ENCODE results near the gene FTO. TPM values are rescaled to one million over a fixed set of nuclear protein-coding genes. Genes with fewer than 3 reads are reported as not detected.

The FTO gene
- total RNA-seq, 2 donors from 2014 or later, result 44.0 to 51.5 TPM

GRCh38 chr16:54150861-54151260 lies 446.9 kb downstream of the FTO start:
- peaks cover 0 to 6% of the 10 kb centered on the region in 2 donors for H3K9me3 Mint-ChIP-seq
- no peak overlapping the region for H3K27ac Mint-ChIP-seq
- H3K4me1 Mint-ChIP-seq (ENCODE audit: low read depth), result no peaks in the 10 kb centered on the region
- no peak overlapping the region for H3K4me3 Mint-ChIP-seq
- H3K36me3 Mint-ChIP-seq (ENCODE audit: insufficient read depth in 2 of 2), result peaks cover 0 to 2% of the 10 kb centered on the region in 2 donors
- peaks cover 4% of the 10 kb centered on the region for H3K27me3 Mint-ChIP-seq (ENCODE audit: low read depth)
- ATAC-seq (replicated peaks in 1 of 2), result no peak
- DNase-seq, result no peak

- Mint-ChIP-seq H3K4me3 (no peak overlapping the region), H3K27me3 (ENCODE audit: low read depth) (peaks cover 4% of the 10 kb centered on the region), H3K9me3 (peaks cover 0 to 10% of the 10 kb centered on the region in 2 donors), H3K27ac (no peak overlapping the region), H3K4me1 (ENCODE audit: low read depth) (no peaks in the 10 kb centered on the region), H3K36me3 (ENCODE audit: insufficient read depth in 2 of 2) (peaks cover 3% of the 10 kb centered on the region in 2 donors)
- DNase-seq, result no peak
- no peak for ATAC-seq (replicated peaks in 1 of 2)
Measured at GRCh38 chr16:54152362-54153239, 448.6 kb downstream of the FTO start.

GRCh38 chr16:54153240-54153934 lies 449.4 kb downstream of the FTO start:
- Mint-ChIP-seq H3K4me3 (no peak overlapping the region), H3K27me3 (ENCODE audit: low read depth) (peaks cover 4% of the 10 kb centered on the region), H3K27ac (no peak overlapping the region), H3K36me3 (ENCODE audit: insufficient read depth in 2 of 2) (peaks cover 3% of the 10 kb centered on the region in 2 donors), H3K4me1 (ENCODE audit: low read depth) (no peaks in the 10 kb centered on the region), H3K9me3 (peaks cover 0 to 10% of the 10 kb centered on the region in 2 donors)
- ATAC-seq (replicated peaks in 1 of 2) (no peak), DNase-seq (no peak)

GRCh38 chr16:54156349-54156748 lies 452.4 kb downstream of the FTO start:
- peaks cover 3 to 5% of the 10 kb centered on the region in 2 donors for H3K36me3 Mint-ChIP-seq (ENCODE audit: insufficient read depth in 2 of 2)
- H3K27me3 Mint-ChIP-seq (ENCODE audit: low read depth), result no peaks in the 10 kb centered on the region
- DNase-seq, result no peak
- H3K4me3 Mint-ChIP-seq, result no peak overlapping the region
- no peak for ATAC-seq (replicated peaks in 1 of 2)
- peaks cover 4 to 10% of the 10 kb centered on the region in 2 donors for H3K9me3 Mint-ChIP-seq
- H3K4me1 Mint-ChIP-seq (ENCODE audit: low read depth), result no peaks in the 10 kb centered on the region
- H3K27ac Mint-ChIP-seq, result no peak overlapping the region

- DNase-seq (no peak), ATAC-seq (replicated peaks in 1 of 2) (no peak)
- H3K4me1 Mint-ChIP-seq (ENCODE audit: low read depth), result no peaks in the 10 kb centered on the region
- H3K36me3 Mint-ChIP-seq (ENCODE audit: insufficient read depth in 2 of 2), result peaks cover 3 to 5% of the 10 kb centered on the region in 2 donors
- no peak overlapping the region for H3K4me3 Mint-ChIP-seq
- H3K27ac Mint-ChIP-seq, result no peak overlapping the region
- H3K27me3 Mint-ChIP-seq (ENCODE audit: low read depth), result no peaks in the 10 kb centered on the region
- H3K9me3 Mint-ChIP-seq, result peaks cover 4 to 10% of the 10 kb centered on the region in 2 donors
Measured at GRCh38 chr16:54158986-54159385, 455.0 kb downstream of the FTO start.

- Mint-ChIP-seq H3K36me3 (ENCODE audit: insufficient read depth in 2 of 2) (peaks cover 3 to 5% of the 10 kb centered on the region in 2 donors), H3K4me3 (no peak overlapping the region), H3K4me1 (ENCODE audit: low read depth) (no peaks in the 10 kb centered on the region), H3K9me3 (peaks cover 4 to 10% of the 10 kb centered on the region in 2 donors), H3K27ac (no peak overlapping the region), H3K27me3 (ENCODE audit: low read depth) (no peaks in the 10 kb centered on the region)
- ATAC-seq (replicated peaks in 1 of 2) (no peak), DNase-seq (no peak)
Measured at GRCh38 chr16:54159490-54160080, 455.6 kb downstream of the FTO start.

GRCh38 chr16:54160252-54160860 lies 456.4 kb downstream of the FTO start:
- Mint-ChIP-seq H3K4me1 (ENCODE audit: low read depth) (no peaks in the 10 kb centered on the region), H3K4me3 (no peak overlapping the region)

GRCh38 chr16:54160939-54161897 lies 457.3 kb downstream of the FTO start:
- no peak overlapping the region for H3K4me3 Mint-ChIP-seq
- DNase-seq, result no peak
- peaks cover 2% of the 10 kb centered on the region in 2 donors for H3K36me3 Mint-ChIP-seq (ENCODE audit: insufficient read depth in 2 of 2)

More at GRCh38 chr16:54160252-54160860, 456.4 kb downstream of the FTO start:
- DNase-seq, result no peak
- Mint-ChIP-seq H3K9me3 (peaks cover 4 to 6% of the 10 kb centered on the region in 2 donors), H3K27me3 (ENCODE audit: low read depth) (no peaks in the 10 kb centered on the region), H3K36me3 (ENCODE audit: insufficient read depth in 2 of 2) (peaks cover 3% of the 10 kb centered on the region in 2 donors), H3K27ac (no peak overlapping the region)
- no peak for ATAC-seq (replicated peaks in 1 of 2)

GRCh38 chr16:54163197-54163843 lies 459.4 kb downstream of the FTO start:
- Mint-ChIP-seq H3K4me3 (no peak overlapping the region), H3K9me3 (peaks cover 0 to 4% of the 10 kb centered on the region in 2 donors), H3K27ac (no peak overlapping the region), H3K36me3 (ENCODE audit: insufficient read depth in 2 of 2) (peaks cover 0 to 2% of the 10 kb centered on the region in 2 donors), H3K4me1 (ENCODE audit: low read depth) (no peaks in the 10 kb centered on the region), H3K27me3 (ENCODE audit: low read depth) (no peaks in the 10 kb centered on the region)
- ATAC-seq (replicated peaks in 1 of 2) (no peak), DNase-seq (no peak)

More at GRCh38 chr16:54160939-54161897, 457.3 kb downstream of the FTO start:
- Mint-ChIP-seq H3K9me3 (peaks cover 4% of the 10 kb centered on the region in 2 donors), H3K27ac (no peak overlapping the region), H3K27me3 (ENCODE audit: low read depth) (no peaks in the 10 kb centered on the region), H3K4me1 (ENCODE audit: low read depth) (no peaks in the 10 kb centered on the region)
- ATAC-seq (replicated peaks in 1 of 2), result no peak

- DNase-seq (no peak), ATAC-seq (replicated peaks in 1 of 2) (no peak)
- Mint-ChIP-seq H3K27me3 (ENCODE audit: low read depth) (no peaks in the 10 kb centered on the region), H3K4me1 (ENCODE audit: low read depth) (no peaks in the 10 kb centered on the region), H3K36me3 (ENCODE audit: insufficient read depth in 2 of 2) (no peaks in the 10 kb centered on the region), H3K4me3 (no peak overlapping the region), H3K27ac (no peak overlapping the region), H3K9me3 (no peaks in the 10 kb centered on the region)
Measured at GRCh38 chr16:54164789-54165173, 460.8 kb downstream of the FTO start.

GRCh38 chr16:54165174-54165911 lies 461.4 kb downstream of the FTO start:
- no peak overlapping the region for H3K27ac Mint-ChIP-seq
- H3K4me1 Mint-ChIP-seq (ENCODE audit: low read depth), result no peaks in the 10 kb centered on the region
- no peaks in the 10 kb centered on the region for H3K36me3 Mint-ChIP-seq (ENCODE audit: insufficient read depth in 2 of 2)
- H3K4me3 Mint-ChIP-seq, result no peak overlapping the region
- H3K27me3 Mint-ChIP-seq (ENCODE audit: low read depth), result no peaks in the 10 kb centered on the region
- ATAC-seq (replicated peaks in 1 of 2) (no peak), DNase-seq (no peak)
- no peaks in the 10 kb centered on the region for H3K9me3 Mint-ChIP-seq
